ENCODE measurements around the gene FCF1. TPM values are rescaled to one million over a fixed set of nuclear protein-coding genes. Genes with fewer than 3 reads are reported as not detected.

Gene FCF1
- total and polyA plus RNA-seq, 2 of the 13 experiments (the other 11 are each of a cell fraction or from before 2014, with no cell fraction given), result 31.0 to 44.4 TPM

- no peak for TF ChIP-seq ZNF512 (CRISPR knock-in tag; IDR thresholded peaks at IDR 0.05)
- no peak for TF ChIP-seq SP1 (IDR thresholded peaks at IDR 0.05)
- no peak for TF ChIP-seq SP1 (CRISPR knock-in tag; IDR thresholded peaks at IDR 0.05)
- peak; percentile 33; the same call in 1 of the 2 replicates for TF ChIP-seq ARID3A (IDR thresholded peaks at IDR 0.05; ENCODE audit: low read depth, low read length)
- TF ChIP-seq HNF1A (IDR thresholded peaks at IDR 0.05; ENCODE audit: low read depth), result no peak
- no peak for TF ChIP-seq HNF1A (CRISPR knock-in tag; IDR thresholded peaks at IDR 0.05; ENCODE audit: borderline replicate concordance)
- no peak for TF ChIP-seq STAT5B (CRISPR knock-in tag; IDR thresholded peaks at IDR 0.05)
- TF ChIP-seq KIAA2018 (CRISPR knock-in tag; IDR thresholded peaks at IDR 0.05; ENCODE audit: borderline replicate concordance), result no peak
- no peak; the same call in 1 of the 2 replicates for TF ChIP-seq ZNF451 (CRISPR knock-in tag; IDR thresholded peaks at IDR 0.05)
- no peak for TF ChIP-seq HHEX (CRISPR knock-in tag; IDR thresholded peaks at IDR 0.05)
- TF ChIP-seq MBNL3 (CRISPR knock-in tag; conservative IDR thresholded peaks at IDR 0.05), result no peak
- no peak for TF ChIP-seq ZKSCAN5 (CRISPR knock-in tag; IDR thresholded peaks at IDR 0.05)
- TF ChIP-seq RBAK (CRISPR knock-in tag; IDR thresholded peaks at IDR 0.05), result no peak
These were observed 50.2 kb downstream of the FCF1 start, which contains the start of gene YLPM1 (continued) for GRCh38 chr14:74762917-74763802.
